ENCODE data around the gene VTI1B. TPM values are rescaled to one million over a fixed set of nuclear protein-coding genes. Genes with fewer than 3 reads are reported as not detected.
"Not testable (repeated sequence)": the region's sequence is repeated elsewhere in the genome, so short reads cannot be mapped to it uniquely, and the experiment has no call there.

The VTI1B gene, protein sequence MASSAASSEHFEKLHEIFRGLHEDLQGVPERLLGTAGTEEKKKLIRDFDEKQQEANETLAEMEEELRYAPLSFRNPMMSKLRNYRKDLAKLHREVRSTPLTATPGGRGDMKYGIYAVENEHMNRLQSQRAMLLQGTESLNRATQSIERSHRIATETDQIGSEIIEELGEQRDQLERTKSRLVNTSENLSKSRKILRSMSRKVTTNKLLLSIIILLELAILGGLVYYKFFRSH
- 10 to 100 TPM; 41.6 to 66.9 (median 54.7) TPM for total RNA-seq
- total RNA-seq (2013): 58.4 TPM
- 30.0 to 78.9 (median 54.1) reads per million in 29 experiments for total RNA-seq

GRCh38 chr14:67674480-67675218 is at the start of gene VTI1B:
VTI1B (minus strand) TSS chr14:67674632; CDS start chr14:67674489, 143 bp downstream.
- peak within 1 kb of the TSS; percentile 95 for H3K27ac ChIP-seq (ENCODE audit: low read length)
- peak within 1 kb of the TSS; percentile 88 to 93 for H3K27ac Mint-ChIP-seq
- H3K4me3 ChIP-seq (ENCODE audit: control insufficient read depth in 1 of 2, extremely low read depth in 1 of 2, low read length in 1 of 2): peak within 1 kb of the TSS; percentile 65 to 69
- no peaks in the 10 kb centered on the region for H3K27me3 Mint-ChIP-seq
- no peaks in the 10 kb centered on the region for H3K9me3 Mint-ChIP-seq
- no peaks in the 10 kb centered on the region for H3K9me3 ChIP-seq
- ChIA-PET CTCF (interaction anchor here (0.5 to 1.8 kb wide), 7 partner anchors 18 to 247 kb away, joined by 3 to 7 read pairs (median 4); partner anchors contain the start of genes ARG2 (in 1 of the 2) and PIGH (in 1 of the 2)), POLR2A (interaction anchor here in 1 of 2 donors (1.1 to 1.4 kb wide), 2 partner anchors 21 kb away, joined by 5 read pairs; partner anchors contain the start of gene RDH11)
- H3K4me1 ChIP-seq (ENCODE audit: control insufficient read depth in 1 of 2, extremely low read depth in 1 of 2, insufficient read depth in 2 of 2, low read length in 2 of 2): peaks cover 8 to 31% of the 10 kb centered on the region in 2 experiments
- H3K4me1 Mint-ChIP-seq: peaks cover 45 to 52% (median 49%) of the 10 kb centered on the region in 3 donors
- ATAC-seq (replicated peaks in 1 of 4): peak; percentile 94 to 97 (median 96)
- WGBS (ENCODE audit: insufficient coverage): under 1% methylated on average over 87 of the region's 87 CpGs
- H3K36me3 ChIP-seq (ENCODE audit: control insufficient read depth in 2 of 2, extremely low read depth in 1 of 2, insufficient read depth in 1 of 2, low read length in 1 of 2): peaks cover 3 to 11% of the 10 kb centered on the region in 2 donors
- H3K36me3 Mint-ChIP-seq: peaks cover 7% of the 10 kb centered on the region
- H3K4me3 Mint-ChIP-seq: peak within 1 kb of the TSS; percentile 87 to 88 (median 87)
- DNase-seq: peak; percentile 53 to 88 (median 77)
- H3K27me3 ChIP-seq (replicated peaks in 1 of 2; ENCODE audit: control insufficient read depth in 2 of 2, extremely low read depth in 1 of 2, insufficient read depth in 2 of 2, low read length in 1 of 2): no peaks in the 10 kb centered on the region

DNA sequence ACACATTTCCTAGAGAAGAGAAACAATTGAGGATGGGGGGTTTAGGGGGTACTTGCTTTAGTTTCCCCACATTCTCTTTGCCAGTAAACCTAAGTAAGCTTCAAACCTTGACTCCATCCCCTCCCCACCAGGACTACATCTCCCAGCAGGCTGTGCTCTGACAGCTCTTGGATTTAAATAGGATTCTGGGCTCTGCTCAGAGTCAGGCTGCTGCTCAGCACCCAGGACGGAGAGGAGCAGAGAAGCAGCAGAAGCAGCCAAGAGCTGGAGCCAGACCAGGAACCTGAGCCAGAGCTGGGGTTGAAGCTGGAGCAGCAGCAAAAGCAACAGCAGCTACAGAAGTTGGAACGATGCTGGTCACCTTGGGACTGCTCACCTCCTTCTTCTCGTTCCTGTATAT is 47.9 kb upstream of the VTI1B start:
- Histone ChIP-seq H3K36me3 (ENCODE audit: control insufficient read depth in 2 of 2, extremely low read depth in 1 of 2, insufficient read depth in 1 of 2, low read length in 1 of 2) (no peaks in the 10 kb centered on the region), H3K27ac (ENCODE audit: low read length) (no peak overlapping the region), H3K9me3 (no peaks in the 10 kb centered on the region), H3K4me1 (ENCODE audit: control insufficient read depth in 1 of 2, extremely low read depth in 1 of 2, insufficient read depth in 2 of 2, low read length in 2 of 2) (no peaks in the 10 kb centered on the region), H3K27me3 (replicated peaks in 1 of 2; ENCODE audit: control insufficient read depth in 2 of 2, extremely low read depth in 1 of 2, insufficient read depth in 2 of 2, low read length in 1 of 2) (peaks cover 0 to 20% of the 10 kb centered on the region in 2 experiments), H3K4me3 (ENCODE audit: control insufficient read depth in 1 of 2, extremely low read depth in 1 of 2, low read length in 1 of 2) (no peak overlapping the region)
- DNase-seq (no peak), ATAC-seq (replicated peaks in 1 of 4) (no peak)
- CTCF ChIA-PET: no interaction called here
- no peak overlapping the region for H3K27ac Mint-ChIP-seq
- POLR2A ChIA-PET: no interaction called here
- H3K27me3 Mint-ChIP-seq: peaks cover 33 to 36% of the 10 kb centered on the region in 2 donors
- H3K4me3 Mint-ChIP-seq: no peak overlapping the region
- H3K4me1 Mint-ChIP-seq: peaks cover 6 to 10% (median 7%) of the 10 kb centered on the region in 3 donors
- 21% methylated on average over 1 of the region's 3 CpGs for WGBS (ENCODE audit: insufficient coverage)
- H3K36me3 Mint-ChIP-seq: peaks cover 2% of the 10 kb centered on the region
- H3K9me3 Mint-ChIP-seq: no peaks in the 10 kb centered on the region

DNA sequence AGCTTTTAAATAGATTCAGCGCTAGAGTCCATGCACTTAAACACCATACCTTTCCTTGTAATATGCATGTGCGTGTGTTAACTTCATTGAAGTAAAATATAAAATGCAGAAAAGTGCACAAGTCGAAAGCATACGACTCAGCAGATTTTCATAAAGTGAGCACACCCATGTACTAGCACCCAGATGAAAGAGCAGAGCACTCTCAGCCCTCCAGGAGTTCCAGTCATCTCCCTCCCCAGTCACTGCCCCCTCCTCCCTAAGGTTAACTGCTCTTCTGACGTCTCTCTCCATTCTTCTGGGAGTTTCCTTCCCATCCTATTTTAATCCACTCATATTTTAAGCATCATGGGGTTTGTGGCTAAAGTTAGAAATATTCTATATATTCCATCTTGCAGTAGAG is 47.4 kb upstream of the VTI1B start:
- WGBS (ENCODE audit: insufficient coverage): no CpG with 5 or more reads among the region's 5 CpGs
- no peaks in the 10 kb centered on the region for H3K9me3 Mint-ChIP-seq

DNA sequence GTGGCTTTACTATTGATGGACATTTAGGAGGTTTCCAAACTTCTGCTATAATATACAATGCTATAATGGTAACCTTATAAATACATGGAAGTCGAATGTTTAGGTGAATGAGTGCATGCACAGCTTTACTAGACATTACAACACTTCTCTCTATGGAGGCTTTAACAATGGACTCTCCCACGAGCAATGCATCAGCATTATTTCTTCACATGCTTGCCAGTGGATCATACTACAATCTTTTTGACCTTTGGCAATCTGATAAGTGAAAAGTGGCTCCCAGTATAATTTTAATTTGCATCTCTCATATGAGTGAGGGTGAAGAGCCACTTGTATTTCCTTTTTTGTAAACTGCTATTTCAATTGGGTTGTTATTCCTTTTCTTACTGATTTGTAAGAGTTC is 45.4 kb upstream of the VTI1B start:
- H3K36me3 ChIP-seq (ENCODE audit: control insufficient read depth in 2 of 2, extremely low read depth in 1 of 2, insufficient read depth in 1 of 2, low read length in 1 of 2): no peaks in the 10 kb centered on the region
- Mint-ChIP-seq H3K4me1 (peaks cover 6 to 10% (median 7%) of the 10 kb centered on the region in 3 donors), H3K27me3 (peaks cover 30% of the 10 kb centered on the region in 2 donors), H3K4me3 (no peak overlapping the region), H3K9me3 (no peaks in the 10 kb centered on the region), H3K27ac (no peak overlapping the region), H3K36me3 (no peaks in the 10 kb centered on the region)
- no peaks in the 10 kb centered on the region for H3K4me1 ChIP-seq (ENCODE audit: control insufficient read depth in 1 of 2, extremely low read depth in 1 of 2, insufficient read depth in 2 of 2, low read length in 2 of 2)
- H3K9me3 ChIP-seq: no peaks in the 10 kb centered on the region
- no peak overlapping the region for H3K27ac ChIP-seq (ENCODE audit: low read length)
- ChIA-PET POLR2A (no interaction called here), CTCF (no interaction called here)
- DNase-seq (no peak), ATAC-seq (replicated peaks in 1 of 4) (no peak)
- no peak overlapping the region for H3K4me3 ChIP-seq (ENCODE audit: control insufficient read depth in 1 of 2, extremely low read depth in 1 of 2, low read length in 1 of 2)
- H3K27me3 ChIP-seq (replicated peaks in 1 of 2; ENCODE audit: control insufficient read depth in 2 of 2, extremely low read depth in 1 of 2, insufficient read depth in 2 of 2, low read length in 1 of 2): peaks cover 0 to 17% of the 10 kb centered on the region in 2 experiments
- no CpG with 5 or more reads among the region's 2 CpGs for WGBS (ENCODE audit: insufficient coverage)

More for the DNA sequence above, 47.4 kb upstream of the VTI1B start:
- H3K27ac Mint-ChIP-seq: no peak overlapping the region
- Histone ChIP-seq H3K9me3 (no peaks in the 10 kb centered on the region), H3K27me3 (replicated peaks in 1 of 2; ENCODE audit: control insufficient read depth in 2 of 2, extremely low read depth in 1 of 2, insufficient read depth in 2 of 2, low read length in 1 of 2) (peaks cover 0 to 19% of the 10 kb centered on the region in 2 experiments), H3K4me3 (ENCODE audit: control insufficient read depth in 1 of 2, extremely low read depth in 1 of 2, low read length in 1 of 2) (no peak overlapping the region), H3K4me1 (ENCODE audit: control insufficient read depth in 1 of 2, extremely low read depth in 1 of 2, insufficient read depth in 2 of 2, low read length in 2 of 2) (no peaks in the 10 kb centered on the region), H3K27ac (ENCODE audit: low read length) (no peak overlapping the region), H3K36me3 (ENCODE audit: control insufficient read depth in 2 of 2, extremely low read depth in 1 of 2, insufficient read depth in 1 of 2, low read length in 1 of 2) (no peaks in the 10 kb centered on the region)
- DNase-seq (no peak), ATAC-seq (replicated peaks in 1 of 4) (no peak)
- CTCF ChIA-PET: no interaction called here
- H3K27me3 Mint-ChIP-seq: peaks cover 33 to 36% of the 10 kb centered on the region in 2 donors
- no peak overlapping the region for H3K4me3 Mint-ChIP-seq
- H3K4me1 Mint-ChIP-seq: peaks cover 6 to 10% (median 7%) of the 10 kb centered on the region in 3 donors
- POLR2A ChIA-PET: no interaction called here
- peaks cover under 1% of the 10 kb centered on the region for H3K36me3 Mint-ChIP-seq

- H3K36me3 ChIP-seq (ENCODE audit: control insufficient read depth in 2 of 2, extremely low read depth in 1 of 2, insufficient read depth in 1 of 2, low read length in 1 of 2); H3K27ac ChIP-seq (ENCODE audit: low read length); H3K9me3 Mint-ChIP-seq; H3K4me3 ChIP-seq (ENCODE audit: control insufficient read depth in 1 of 2, extremely low read depth in 1 of 2, low read length in 1 of 2); H3K4me1 ChIP-seq (ENCODE audit: control insufficient read depth in 1 of 2, extremely low read depth in 1 of 2, insufficient read depth in 2 of 2, low read length in 2 of 2); H3K36me3 Mint-ChIP-seq; CTCF ChIA-PET; POLR2A ChIA-PET; ATAC-seq (replicated peaks in 1 of 4); H3K4me3 Mint-ChIP-seq; DNase-seq; H3K27ac Mint-ChIP-seq; H3K9me3 ChIP-seq: not testable (repeated sequence)
- peaks cover 0 to 17% of the 10 kb centered on the region in 2 experiments for H3K27me3 ChIP-seq (replicated peaks in 1 of 2; ENCODE audit: control insufficient read depth in 2 of 2, extremely low read depth in 1 of 2, insufficient read depth in 2 of 2, low read length in 1 of 2)
- WGBS (ENCODE audit: insufficient coverage): 67% methylated on average over 1 of the region's 3 CpGs
- H3K27me3 Mint-ChIP-seq: peaks cover 25 to 26% of the 10 kb centered on the region in 2 donors
- peaks cover 6 to 10% (median 7%) of the 10 kb centered on the region in 3 donors for H3K4me1 Mint-ChIP-seq
Measured at GRCh38 chr14:67719385-67719784, 45.0 kb upstream of the VTI1B start.

GRCh38 chr14:67718265-67718664 is 43.8 kb upstream of the VTI1B start:
- no peaks in the 10 kb centered on the region for H3K9me3 Mint-ChIP-seq
- no CpG with 5 or more reads among the region's 2 CpGs for WGBS (ENCODE audit: insufficient coverage)
- peaks cover 0 to 15% of the 10 kb centered on the region in 2 experiments for H3K27me3 ChIP-seq (replicated peaks in 1 of 2; ENCODE audit: control insufficient read depth in 2 of 2, extremely low read depth in 1 of 2, insufficient read depth in 2 of 2, low read length in 1 of 2)
- no peak overlapping the region for H3K27ac ChIP-seq (ENCODE audit: low read length)
- H3K27ac Mint-ChIP-seq: no peak overlapping the region
- DNase-seq (no peak), ATAC-seq (replicated peaks in 1 of 4) (no peak)
- H3K4me1 ChIP-seq (ENCODE audit: control insufficient read depth in 1 of 2, extremely low read depth in 1 of 2, insufficient read depth in 2 of 2, low read length in 2 of 2): no peaks in the 10 kb centered on the region
- POLR2A ChIA-PET: no interaction called here
- no peak overlapping the region for H3K4me3 ChIP-seq (ENCODE audit: control insufficient read depth in 1 of 2, extremely low read depth in 1 of 2, low read length in 1 of 2)
- peaks cover 6 to 10% (median 7%) of the 10 kb centered on the region in 3 donors for H3K4me1 Mint-ChIP-seq
- no peak overlapping the region for H3K4me3 Mint-ChIP-seq
- CTCF ChIA-PET: no interaction called here
- H3K27me3 Mint-ChIP-seq: peaks cover 18% of the 10 kb centered on the region in 2 donors
- no peaks in the 10 kb centered on the region for H3K9me3 ChIP-seq
- H3K36me3 Mint-ChIP-seq: no peaks in the 10 kb centered on the region
- H3K36me3 ChIP-seq (ENCODE audit: control insufficient read depth in 2 of 2, extremely low read depth in 1 of 2, insufficient read depth in 1 of 2, low read length in 1 of 2): no peaks in the 10 kb centered on the region

Measured in T-cell (primary cell).